ENCODE data around the gene ATP11C. TPM values are rescaled to one million over a fixed set of nuclear protein-coding genes. Genes with fewer than 3 reads are reported as not detected.

ATP11C gene
- total RNA-seq, 1 donor from 2014 or later: 48.5 TPM

DNA sequence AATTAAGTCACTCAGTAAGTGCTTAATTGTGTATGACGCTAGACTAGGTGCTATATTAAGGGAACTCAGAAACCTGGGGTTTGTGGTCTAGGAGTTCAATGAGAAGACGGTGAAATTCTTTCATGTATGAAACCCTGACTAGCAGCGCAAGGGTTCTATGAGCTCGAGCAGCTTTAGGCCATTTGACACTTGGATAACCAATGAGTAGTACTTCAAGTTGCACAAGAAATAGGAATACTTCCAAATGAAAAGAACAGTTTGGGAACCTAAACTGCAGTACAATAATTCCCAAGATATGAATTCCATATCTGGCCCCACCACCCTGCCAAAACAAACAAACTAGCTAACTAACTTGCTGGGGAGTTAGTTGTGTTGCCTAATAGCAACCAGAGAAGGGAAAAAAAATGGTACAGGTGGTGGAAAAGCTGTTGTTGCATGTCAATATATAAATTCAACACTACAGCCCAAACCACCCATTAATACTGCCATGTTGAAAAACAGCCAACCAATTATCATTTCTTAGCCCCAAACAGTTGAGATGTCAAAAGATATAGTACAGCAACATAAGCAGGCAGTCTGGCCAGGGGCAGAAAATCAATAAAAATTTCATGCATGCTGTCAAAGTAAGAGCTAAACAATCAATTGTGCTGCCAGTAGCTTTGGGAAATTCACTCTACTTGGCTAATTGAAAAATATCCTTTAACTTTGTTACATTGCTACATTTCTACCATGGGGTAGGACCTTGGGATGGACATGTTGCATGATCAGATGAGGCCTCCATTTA, 170.3 kb downstream of the ATP11C start:
- no peak for DNase-seq (ENCODE audit: low spot score)
- no peak overlapping the region for H3K27ac Mint-ChIP-seq (ENCODE audit: unreplicated experiment)
- no peaks in the 10 kb centered on the region for H3K27me3 Mint-ChIP-seq (ENCODE audit: unreplicated experiment)
- H3K4me3 Mint-ChIP-seq (ENCODE audit: unreplicated experiment): no peak overlapping the region
- H3K4me1 Mint-ChIP-seq (ENCODE audit: unreplicated experiment): no peaks in the 10 kb centered on the region
- H3K36me3 Mint-ChIP-seq (ENCODE audit: low read depth, unreplicated experiment): no peaks in the 10 kb centered on the region
- H3K9me3 Mint-ChIP-seq (ENCODE audit: unreplicated experiment): no peaks in the 10 kb centered on the region
- TF ChIP-seq, protein P1, sequence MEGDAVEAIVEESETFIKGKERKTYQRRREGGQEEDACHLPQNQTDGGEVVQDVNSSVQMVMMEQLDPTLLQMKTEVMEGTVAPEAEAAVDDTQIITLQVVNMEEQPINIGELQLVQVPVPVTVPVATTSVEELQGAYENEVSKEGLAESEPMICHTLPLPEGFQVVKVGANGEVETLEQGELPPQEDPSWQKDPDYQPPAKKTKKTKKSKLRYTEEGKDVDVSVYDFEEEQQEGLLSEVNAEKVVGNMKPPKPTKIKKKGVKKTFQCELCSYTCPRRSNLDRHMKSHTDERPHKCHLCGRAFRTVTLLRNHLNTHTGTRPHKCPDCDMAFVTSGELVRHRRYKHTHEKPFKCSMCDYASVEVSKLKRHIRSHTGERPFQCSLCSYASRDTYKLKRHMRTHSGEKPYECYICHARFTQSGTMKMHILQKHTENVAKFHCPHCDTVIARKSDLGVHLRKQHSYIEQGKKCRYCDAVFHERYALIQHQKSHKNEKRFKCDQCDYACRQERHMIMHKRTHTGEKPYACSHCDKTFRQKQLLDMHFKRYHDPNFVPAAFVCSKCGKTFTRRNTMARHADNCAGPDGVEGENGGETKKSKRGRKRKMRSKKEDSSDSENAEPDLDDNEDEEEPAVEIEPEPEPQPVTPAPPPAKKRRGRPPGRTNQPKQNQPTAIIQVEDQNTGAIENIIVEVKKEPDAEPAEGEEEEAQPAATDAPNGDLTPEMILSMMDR (IDR thresholded peaks at IDR 0.05; ENCODE audit: unreplicated experiment): no peak

DNA sequence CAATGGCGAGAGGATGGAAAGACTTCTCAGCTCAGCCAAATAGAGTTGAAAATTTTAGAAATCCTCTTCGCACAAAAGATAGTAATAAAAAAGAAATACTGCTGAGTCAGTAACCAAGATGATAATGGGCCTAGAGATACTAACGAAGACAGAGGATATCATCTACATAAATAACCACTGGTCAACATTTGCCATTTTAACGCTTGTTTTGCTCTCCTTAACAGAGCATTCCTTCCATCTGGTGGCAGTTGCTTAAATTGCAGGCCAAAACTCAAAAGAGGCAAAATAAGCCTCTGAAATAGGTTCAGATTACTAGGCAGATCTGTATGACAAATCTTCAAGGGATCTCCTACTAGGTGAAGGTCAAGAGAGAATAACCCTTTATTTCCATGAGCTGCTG, 173.2 kb downstream of the ATP11C start:
- no peak overlapping the region for H3K27ac Mint-ChIP-seq (ENCODE audit: unreplicated experiment)
- no peaks in the 10 kb centered on the region for H3K9me3 Mint-ChIP-seq (ENCODE audit: unreplicated experiment)
- TF ChIP-seq, protein P1 (IDR thresholded peaks at IDR 0.05; ENCODE audit: unreplicated experiment): peak; percentile 54
- H3K4me3 Mint-ChIP-seq (ENCODE audit: unreplicated experiment): no peak overlapping the region
- H3K4me1 Mint-ChIP-seq (ENCODE audit: unreplicated experiment): no peaks in the 10 kb centered on the region
- H3K36me3 Mint-ChIP-seq (ENCODE audit: low read depth, unreplicated experiment): peaks cover 14% of the 10 kb centered on the region
- peak; percentile 12 for DNase-seq (ENCODE audit: low spot score)
- no peaks in the 10 kb centered on the region for H3K27me3 Mint-ChIP-seq (ENCODE audit: unreplicated experiment)

DNA sequence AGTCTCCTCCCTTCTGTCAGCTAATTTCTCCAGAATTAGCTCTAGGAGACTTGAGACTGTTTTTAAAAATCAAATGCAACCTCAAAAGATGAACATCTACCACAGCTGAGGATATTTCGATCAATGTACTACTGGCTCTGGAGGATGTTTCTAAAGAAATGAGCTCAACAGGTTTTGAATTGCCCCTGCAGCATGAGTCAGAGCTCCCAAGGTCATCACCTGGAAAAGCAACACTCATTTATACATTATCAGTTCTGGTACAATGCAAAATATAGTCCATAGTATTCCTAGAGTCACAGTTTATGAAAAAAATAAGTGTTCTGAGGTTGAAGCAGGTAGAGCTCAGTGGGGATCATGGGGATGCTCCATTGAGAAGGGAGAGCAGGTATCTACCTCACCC, 174.0 kb downstream of the ATP11C start:
- Mint-ChIP-seq H3K27ac (ENCODE audit: unreplicated experiment) (no peak overlapping the region), H3K27me3 (ENCODE audit: unreplicated experiment) (peaks cover under 1% of the 10 kb centered on the region), H3K4me1 (ENCODE audit: unreplicated experiment) (no peaks in the 10 kb centered on the region), H3K36me3 (ENCODE audit: low read depth, unreplicated experiment) (peaks cover 22% of the 10 kb centered on the region), H3K9me3 (ENCODE audit: unreplicated experiment) (no peaks in the 10 kb centered on the region), H3K4me3 (ENCODE audit: unreplicated experiment) (no peak overlapping the region)
- TF ChIP-seq, protein P1 (IDR thresholded peaks at IDR 0.05; ENCODE audit: unreplicated experiment): no peak
- DNase-seq (ENCODE audit: low spot score): no peak

DNA sequence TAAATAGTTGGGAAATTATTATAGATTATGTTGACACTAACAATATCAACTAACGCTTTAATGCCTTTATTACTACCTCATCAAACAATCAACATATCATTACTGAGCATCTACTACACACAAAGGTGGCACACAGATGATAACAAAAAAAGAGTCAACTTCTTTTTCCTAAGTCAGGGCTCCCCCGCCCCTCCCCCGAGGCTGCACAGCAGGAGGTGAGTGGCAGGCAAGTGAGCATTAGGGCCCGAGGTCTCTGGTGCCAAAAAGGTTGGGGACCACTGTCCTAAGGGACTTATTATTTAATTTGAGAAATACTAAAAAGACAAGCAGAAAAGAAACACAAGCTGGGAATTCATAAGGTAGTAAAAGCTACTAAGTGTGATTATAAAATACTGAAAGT, 174.6 kb downstream of the ATP11C start:
- H3K4me3 Mint-ChIP-seq (ENCODE audit: unreplicated experiment): no peak overlapping the region
- H3K9me3 Mint-ChIP-seq (ENCODE audit: unreplicated experiment): no peaks in the 10 kb centered on the region
- H3K27ac Mint-ChIP-seq (ENCODE audit: unreplicated experiment): no peak overlapping the region
- peaks cover 2% of the 10 kb centered on the region for H3K27me3 Mint-ChIP-seq (ENCODE audit: unreplicated experiment)
- H3K4me1 Mint-ChIP-seq (ENCODE audit: unreplicated experiment): no peaks in the 10 kb centered on the region
- TF ChIP-seq, protein P1 (IDR thresholded peaks at IDR 0.05; ENCODE audit: unreplicated experiment): no peak
- H3K36me3 Mint-ChIP-seq (ENCODE audit: low read depth, unreplicated experiment): peaks cover 24% of the 10 kb centered on the region
- no peak for DNase-seq (ENCODE audit: low spot score)

DNA sequence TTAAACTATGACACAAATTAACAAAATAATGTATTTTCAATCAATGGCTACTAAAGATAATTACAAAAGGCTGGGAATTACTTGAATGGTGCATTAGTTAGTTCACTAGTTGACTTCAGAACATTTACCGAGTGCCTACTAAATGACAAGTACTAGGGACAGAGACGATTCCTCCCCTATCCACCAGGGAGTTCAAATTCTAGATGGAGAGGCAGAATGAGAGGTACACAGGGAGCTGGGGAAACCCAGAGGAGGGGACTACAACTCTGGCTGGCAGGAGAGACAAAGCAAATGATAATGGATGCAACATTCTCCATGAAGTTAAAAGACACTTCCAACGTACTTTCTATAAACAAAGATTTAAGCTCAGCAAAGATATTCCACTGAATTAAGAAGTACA, 181.8 kb downstream of the ATP11C start:
- Mint-ChIP-seq H3K36me3 (ENCODE audit: low read depth, unreplicated experiment) (peaks cover 21% of the 10 kb centered on the region), H3K9me3 (ENCODE audit: unreplicated experiment) (no peaks in the 10 kb centered on the region), H3K4me1 (ENCODE audit: unreplicated experiment) (peaks cover 5% of the 10 kb centered on the region), H3K27me3 (ENCODE audit: unreplicated experiment) (peaks cover 9% of the 10 kb centered on the region), H3K27ac (ENCODE audit: unreplicated experiment) (no peak overlapping the region), H3K4me3 (ENCODE audit: unreplicated experiment) (no peak overlapping the region)
- DNase-seq (ENCODE audit: low spot score): no peak
- TF ChIP-seq, protein P1 (IDR thresholded peaks at IDR 0.05; ENCODE audit: unreplicated experiment): no peak
